KMS-11 (cell line): ENCODE results near the gene KRTAP22-1.
A peak's percentile ranks its signal among the peaks of the same experiment; 100 is the strongest.

Experiments
- H2AFZ ChIP-seq: fragments of 200-600 bp; sonication (generic); 2 replicates; pipeline ENCODE4 v1.6.1; 2016; ENCODE audit warnings: antibody characterized with exemption, mixed run types, low read depth
- H3K27ac ChIP-seq: fragments of 200-600 bp; sonication (generic); 2 replicates; pipeline ENCODE4 v1.6.1; 2016; ENCODE audit warnings: mild to moderate bottlenecking, mixed run types
- H3K27me3 ChIP-seq: fragments of 200-600 bp; sonication (generic); 2 replicates; pipeline ENCODE4 v1.6.1; 2017; ENCODE audit warnings: mild to moderate bottlenecking, low read depth, mixed run types, moderate library complexity; ENCODE audit not compliant: insufficient read depth
- H3K36me3 ChIP-seq: fragments of 200-600 bp; sonication (generic); 2 replicates; pipeline ENCODE4 v1.6.1; 2017; ENCODE audit warnings: mild to moderate bottlenecking, mixed run types; ENCODE audit not compliant: insufficient read depth
- H3K4me1 ChIP-seq: fragments of 200-600 bp; sonication (generic); 2 replicates; pipeline ENCODE4 v1.6.1; 2016; ENCODE audit warnings: mild to moderate bottlenecking, low read depth, mixed run types; ENCODE audit not compliant: poor library complexity, severe bottlenecking
- H3K4me2 ChIP-seq: fragments of 200-600 bp; sonication (generic); 2 replicates; pipeline ENCODE4 v1.7.0; 2016; ENCODE audit warnings: mild to moderate bottlenecking, mixed run types
- H3K4me3 ChIP-seq: fragments of 200-600 bp; sonication (generic); IDR thresholded peaks from 2 replicates; pipeline ENCODE4 v1.6.1; 2017; ENCODE audit warnings: low read depth, low read length, mixed read lengths; ENCODE audit not compliant: insufficient read depth
- H3K79me2 ChIP-seq: fragments of 200-600 bp; sonication (generic); 2 replicates; pipeline ENCODE4 v1.6.1; 2016; ENCODE audit warnings: low read depth, mixed run types; ENCODE audit not compliant: insufficient read depth
- H3K9ac ChIP-seq: fragments of 200-600 bp; sonication (generic); 2 replicates; pipeline ENCODE4 v1.6.1; 2016; ENCODE audit warnings: mild to moderate bottlenecking, mixed run types
- H4K20me1 ChIP-seq: fragments of 200-600 bp; sonication (generic); 2 replicates; pipeline ENCODE4 v1.6.1; 2016; ENCODE audit warnings: mild to moderate bottlenecking, mixed run types; ENCODE audit not compliant: insufficient read depth
- TF ChIP-seq, protein P1 (sequence below): fragments of 200-600 bp; sonication (generic); conservative IDR thresholded peaks from 2 replicates; pipeline ENCODE4 v1.6.1; 2017; ENCODE audit warnings: low read depth, mild to moderate bottlenecking, antibody characterized with exemption, low read length, moderate library complexity, mixed read lengths

The KRTAP22-1 gene

DNA sequence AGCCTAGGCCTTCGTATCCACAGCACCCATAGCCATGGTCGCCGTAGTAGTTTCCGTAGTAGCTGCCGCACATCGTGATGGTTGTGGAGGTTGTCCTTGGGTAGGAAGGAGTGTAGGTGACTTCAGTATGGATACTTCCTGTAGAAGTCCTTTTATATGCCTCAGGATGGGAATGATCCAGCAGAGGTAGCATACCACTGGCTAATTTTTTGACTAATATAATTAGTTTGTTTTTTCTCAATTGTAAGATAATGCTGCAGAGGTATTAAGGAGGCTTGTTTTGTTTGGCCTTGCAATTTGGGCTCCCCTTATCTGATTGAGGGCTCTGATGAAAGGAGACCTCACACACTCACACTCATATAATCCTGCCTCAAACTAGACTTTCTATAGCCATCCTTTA is 2.1 kb upstream of the KRTAP22-1 start, which contains the start of gene KRTAP6-2:
Gene KRTAP6-2 (minus strand): TSS at position 101 of the 400 bp plus-strand sequence. CDS start 28 bp downstream, at position 73.
- Histone ChIP-seq H3K36me3 (no peaks in the 10 kb centered on the region), H3K4me2 (no peak within 1 kb of the TSS), H3K27ac (no peak within 1 kb of the TSS), H3K4me1 (no peaks in the 10 kb centered on the region), H3K27me3 (no peaks in the 10 kb centered on the region), H3K79me2 (no peaks in the 10 kb centered on the region), H3K4me3 (no peak within 1 kb of the TSS), H4K20me1 (no peaks in the 10 kb centered on the region), H3K9ac (no peak within 1 kb of the TSS), H2AFZ (no peak within 1 kb of the TSS)
- TF ChIP-seq, protein P1, sequence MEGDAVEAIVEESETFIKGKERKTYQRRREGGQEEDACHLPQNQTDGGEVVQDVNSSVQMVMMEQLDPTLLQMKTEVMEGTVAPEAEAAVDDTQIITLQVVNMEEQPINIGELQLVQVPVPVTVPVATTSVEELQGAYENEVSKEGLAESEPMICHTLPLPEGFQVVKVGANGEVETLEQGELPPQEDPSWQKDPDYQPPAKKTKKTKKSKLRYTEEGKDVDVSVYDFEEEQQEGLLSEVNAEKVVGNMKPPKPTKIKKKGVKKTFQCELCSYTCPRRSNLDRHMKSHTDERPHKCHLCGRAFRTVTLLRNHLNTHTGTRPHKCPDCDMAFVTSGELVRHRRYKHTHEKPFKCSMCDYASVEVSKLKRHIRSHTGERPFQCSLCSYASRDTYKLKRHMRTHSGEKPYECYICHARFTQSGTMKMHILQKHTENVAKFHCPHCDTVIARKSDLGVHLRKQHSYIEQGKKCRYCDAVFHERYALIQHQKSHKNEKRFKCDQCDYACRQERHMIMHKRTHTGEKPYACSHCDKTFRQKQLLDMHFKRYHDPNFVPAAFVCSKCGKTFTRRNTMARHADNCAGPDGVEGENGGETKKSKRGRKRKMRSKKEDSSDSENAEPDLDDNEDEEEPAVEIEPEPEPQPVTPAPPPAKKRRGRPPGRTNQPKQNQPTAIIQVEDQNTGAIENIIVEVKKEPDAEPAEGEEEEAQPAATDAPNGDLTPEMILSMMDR: no peak

DNA sequence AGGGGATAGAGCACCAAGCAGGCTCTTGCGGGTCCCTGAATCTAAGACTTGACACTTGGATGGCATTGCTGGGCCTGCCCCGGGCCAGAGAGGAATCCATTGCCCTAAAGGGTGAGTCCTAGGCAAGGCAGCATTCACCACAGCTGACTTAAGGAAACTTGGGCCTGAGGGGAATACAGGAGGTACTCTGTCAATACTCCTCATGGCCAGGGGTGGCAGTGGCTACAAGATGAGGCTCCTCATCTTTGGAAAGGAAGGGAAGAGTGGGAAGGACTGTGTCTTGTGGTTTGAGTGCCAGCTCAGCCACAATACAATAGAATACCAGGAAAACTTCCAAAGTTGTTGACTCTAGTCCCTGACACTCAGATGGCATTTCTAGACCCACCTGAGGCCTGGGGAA is 5.1 kb downstream of the KRTAP22-1 start:
- Histone ChIP-seq H3K4me1 (no peaks in the 10 kb centered on the region), H3K36me3 (no peaks in the 10 kb centered on the region), H3K4me2 (no peak overlapping the region), H3K4me3 (no peak overlapping the region), H2AFZ (no peak overlapping the region), H3K27ac (no peak overlapping the region), H4K20me1 (no peaks in the 10 kb centered on the region), H3K79me2 (no peaks in the 10 kb centered on the region), H3K27me3 (no peaks in the 10 kb centered on the region), H3K9ac (no peak overlapping the region)
- TF ChIP-seq, protein P1: no peak

DNA sequence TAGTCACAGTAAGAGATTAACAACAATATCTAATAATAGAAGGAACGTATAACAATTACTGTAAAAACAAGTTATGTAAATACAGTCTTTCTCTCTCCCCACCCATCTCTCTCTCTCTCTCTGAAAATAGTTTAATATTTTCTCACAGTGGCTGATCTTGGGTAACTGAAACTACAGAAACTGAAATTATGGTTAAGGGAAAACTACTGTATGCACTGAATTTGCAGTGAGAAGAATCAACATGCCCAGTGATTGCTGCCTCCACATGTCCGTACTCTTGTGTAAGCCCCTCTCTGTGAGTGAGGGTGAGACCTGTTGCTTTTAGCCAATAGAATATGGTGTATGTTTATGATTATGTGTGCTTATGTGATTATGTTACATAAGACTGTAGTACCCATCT is 11.2 kb downstream of the KRTAP22-1 start:
- H3K4me1 ChIP-seq: peaks cover 14% of the 10 kb centered on the region
- H2AFZ ChIP-seq: peak overlapping the region; percentile 3; the same call in 1 of the 2 replicates
- H3K79me2 ChIP-seq: no peaks in the 10 kb centered on the region
- H3K4me2 ChIP-seq: peak overlapping the region; percentile 10; the same call in 1 of the 2 replicates
- TF ChIP-seq, protein P1: no peak
- H4K20me1 ChIP-seq: no peaks in the 10 kb centered on the region
- no peaks in the 10 kb centered on the region for H3K27me3 ChIP-seq
- no peak overlapping the region for H3K27ac ChIP-seq
- H3K9ac ChIP-seq: no peak overlapping the region
- H3K36me3 ChIP-seq: no peaks in the 10 kb centered on the region
- H3K4me3 ChIP-seq: no peak overlapping the region

DNA sequence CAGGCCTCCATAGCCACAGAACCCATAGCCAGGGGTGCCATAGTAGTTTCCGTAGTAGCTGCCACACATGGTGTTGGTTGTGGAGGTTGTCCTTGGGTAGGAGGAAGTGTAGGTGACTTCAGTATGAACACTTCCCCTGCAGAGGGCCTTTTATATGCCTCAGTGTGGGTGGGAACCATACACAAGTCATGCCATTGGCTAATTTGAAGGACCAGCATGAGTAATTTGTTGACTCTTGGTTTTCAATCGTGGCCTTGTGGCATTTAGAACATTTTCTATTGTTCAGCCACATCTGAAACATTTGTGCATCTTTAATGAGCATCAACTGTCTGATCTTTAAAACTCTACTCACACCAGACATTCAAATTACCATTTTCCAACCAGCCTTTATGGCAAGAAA is 12.9 kb downstream of the KRTAP22-1 start, which contains the start of gene KRTAP6-1:
Gene KRTAP6-1 (minus strand): TSS at position 95 of the 400 bp plus-strand sequence. CDS start 26 bp downstream, at position 69.
- Histone ChIP-seq H3K27me3 (no peaks in the 10 kb centered on the region), H3K4me3 (no peak within 1 kb of the TSS), H4K20me1 (no peaks in the 10 kb centered on the region), H3K9ac (no peak within 1 kb of the TSS), H3K79me2 (no peaks in the 10 kb centered on the region), H3K36me3 (no peaks in the 10 kb centered on the region), H3K4me1 (peaks cover 14% of the 10 kb centered on the region), H3K4me2 (no peak within 1 kb of the TSS; the same call in 1 of the 2 replicates), H3K27ac (no peak within 1 kb of the TSS), H2AFZ (no peak within 1 kb of the TSS)
- TF ChIP-seq, protein P1: no peak
